ENCODE results near the gene NSUN6.
A peak's percentile ranks its signal among the peaks of the same experiment; 100 is the strongest.
"Not testable (repeated sequence)": the region's sequence is repeated elsewhere in the genome, so short reads cannot be mapped to it uniquely, and the experiment has no call there.

NSUN6 gene

GRCh38 chr10:18625886-18626285, 25.5 kb downstream of the NSUN6 start:
- no peak overlapping the region for H3K27ac ChIP-seq
- no peaks in the 10 kb centered on the region for H4K20me1 ChIP-seq
- H3K9ac ChIP-seq: no peak overlapping the region
- peak overlapping the region in 3 of 11 experiments; percentile 48 to 75 (median 65); a peak in 5 of 22 replicates for H3K4me2 ChIP-seq
- H3K27me3 ChIP-seq: no peaks in the 10 kb centered on the region
- H3K9me3 ChIP-seq (replicated peaks in 1 of 11): no peaks in the 10 kb centered on the region
- H3K4me3 ChIP-seq: no peak overlapping the region
- TF ChIP-seq Cebpa-rat (IDR thresholded peaks at IDR 0.05): no peak
- peaks cover 4 to 31% (median 18%) of the 10 kb centered on the region in 11 experiments; a peak in 19 of 22 replicates for H3K36me3 ChIP-seq
- peaks cover 0 to 19% (median 9%) of the 10 kb centered on the region in 10 experiments; a peak in 16 of 20 replicates for H3K4me1 ChIP-seq

- not testable (repeated sequence) for H3K9me3 ChIP-seq (replicated peaks in 1 of 11); H4K20me1 ChIP-seq; H3K9ac ChIP-seq; H3K4me3 ChIP-seq; H3K27me3 ChIP-seq; H3K27ac ChIP-seq
- peaks cover 0 to 19% (median 9%) of the 10 kb centered on the region in 10 experiments; a peak in 16 of 20 replicates for H3K4me1 ChIP-seq
- H3K36me3 ChIP-seq: peaks cover 5 to 47% (median 29%) of the 10 kb centered on the region in 11 experiments; a peak in 19 of 22 replicates
- 0 out of 22 replicates have a peak overlapping the region, but pooled peaks of 1 of the 11 experiments have one; percentile 10 for H3K4me2 ChIP-seq
Measured at GRCh38 chr10:18623671-18624070, 27.7 kb downstream of the NSUN6 start.

- peaks cover 5 to 57% (median 26%) of the 10 kb centered on the region in 11 experiments; a peak in 19 of 22 replicates for H3K36me3 ChIP-seq
- H3K4me2 ChIP-seq: no peak overlapping the region
- TF ChIP-seq Cebpa-rat (IDR thresholded peaks at IDR 0.05): no peak
- H3K9me3 ChIP-seq (replicated peaks in 1 of 11): no peaks in the 10 kb centered on the region
- H4K20me1 ChIP-seq: no peaks in the 10 kb centered on the region
- H3K27ac ChIP-seq: no peak overlapping the region
- no peak overlapping the region for H3K4me3 ChIP-seq
- H3K27me3 ChIP-seq: no peaks in the 10 kb centered on the region
- H3K4me1 ChIP-seq: peaks cover 0 to 11% (median 0%) of the 10 kb centered on the region in 10 experiments; a peak in 2 of 20 replicates
- H3K9ac ChIP-seq: no peak overlapping the region
Measured at GRCh38 chr10:18620856-18621255, 30.5 kb downstream of the NSUN6 start.

GRCh38 chr10:18619016-18619415, 32.4 kb downstream of the NSUN6 start:
- Histone ChIP-seq H3K4me2 (no peak overlapping the region), H3K9me3 (replicated peaks in 1 of 11) (no peaks in the 10 kb centered on the region), H3K36me3 (peaks cover 5 to 66% (median 29%) of the 10 kb centered on the region in 11 experiments; a peak in 19 of 22 replicates), H3K4me1 (peaks cover 0 to 9% (median 0%) of the 10 kb centered on the region in 10 experiments; a peak in 2 of 20 replicates), H3K27ac (no peak overlapping the region), H3K27me3 (no peaks in the 10 kb centered on the region), H4K20me1 (no peaks in the 10 kb centered on the region), H3K4me3 (no peak overlapping the region), H3K9ac (no peak overlapping the region)
- no peak for TF ChIP-seq Cebpa-rat (IDR thresholded peaks at IDR 0.05)

GRCh38 chr10:18616337-18616736, 35.0 kb downstream of the NSUN6 start:
- Histone ChIP-seq H3K4me2 (no peak overlapping the region), H3K4me3 (no peak overlapping the region), H3K36me3 (peaks cover 18 to 77% (median 43%) of the 10 kb centered on the region in 11 experiments; a peak in 21 of 22 replicates), H3K9me3 (replicated peaks in 1 of 11) (no peaks in the 10 kb centered on the region), H3K9ac (no peak overlapping the region), H3K4me1 (no peaks in the 10 kb centered on the region), H4K20me1 (no peaks in the 10 kb centered on the region), H3K27ac (peak overlapping the region in 2 of 11 experiments; percentile 22 to 34; a peak in 2 of 22 replicates), H3K27me3 (no peaks in the 10 kb centered on the region)
- TF ChIP-seq Cebpa-rat (IDR thresholded peaks at IDR 0.05): no peak

- Histone ChIP-seq H3K4me3 (no peak overlapping the region), H3K27me3 (no peaks in the 10 kb centered on the region), H3K27ac (no peak overlapping the region), H3K9ac (no peak overlapping the region), H3K36me3 (peaks cover 18 to 72% (median 46%) of the 10 kb centered on the region in 11 experiments; a peak in 21 of 22 replicates), H3K4me2 (no peak overlapping the region), H3K9me3 (replicated peaks in 1 of 11) (no peaks in the 10 kb centered on the region), H4K20me1 (no peaks in the 10 kb centered on the region), H3K4me1 (peaks cover 0 to 3% (median 0%) of the 10 kb centered on the region in 10 experiments; a peak in 4 of 20 replicates)
- TF ChIP-seq Cebpa-rat (IDR thresholded peaks at IDR 0.05): no peak
Measured at GRCh38 chr10:18615618-18616017, 35.8 kb downstream of the NSUN6 start.

GRCh38 chr10:18611168-18611567, 40.2 kb downstream of the NSUN6 start:
- no peak overlapping the region for H3K27ac ChIP-seq
- no peaks in the 10 kb centered on the region for H4K20me1 ChIP-seq
- no peaks in the 10 kb centered on the region for H3K9me3 ChIP-seq (replicated peaks in 1 of 11)
- no peak overlapping the region for H3K9ac ChIP-seq
- peaks cover 0 to 6% (median 0%) of the 10 kb centered on the region in 10 experiments; a peak in 4 of 20 replicates for H3K4me1 ChIP-seq
- no peaks in the 10 kb centered on the region for H3K27me3 ChIP-seq
- peaks cover 26 to 87% (median 59%) of the 10 kb centered on the region in 11 experiments for H3K36me3 ChIP-seq
- TF ChIP-seq Cebpa-rat (IDR thresholded peaks at IDR 0.05): no peak
- H3K4me2 ChIP-seq: no peak overlapping the region
- H3K4me3 ChIP-seq: no peak overlapping the region

- Histone ChIP-seq H3K4me1 (peaks cover 0 to 6% (median 0%) of the 10 kb centered on the region in 10 experiments; a peak in 4 of 20 replicates), H3K9ac (no peak overlapping the region), H3K36me3 (peaks cover 28 to 87% (median 58%) of the 10 kb centered on the region in 11 experiments), H4K20me1 (no peaks in the 10 kb centered on the region), H3K9me3 (replicated peaks in 1 of 11) (no peaks in the 10 kb centered on the region), H3K4me3 (no peak overlapping the region), H3K27me3 (no peaks in the 10 kb centered on the region), H3K4me2 (no peak overlapping the region), H3K27ac (no peak overlapping the region; a peak in 1 of 22 replicates)
- no peak for TF ChIP-seq Cebpa-rat (IDR thresholded peaks at IDR 0.05)
Measured at GRCh38 chr10:18610517-18610916, 40.9 kb downstream of the NSUN6 start.

GRCh38 chr10:18608596-18608995, 42.8 kb downstream of the NSUN6 start:
- Histone ChIP-seq H3K4me2 (no peak overlapping the region), H3K4me1 (peaks cover 0 to 6% (median 0%) of the 10 kb centered on the region in 10 experiments; a peak in 4 of 20 replicates), H3K9me3 (replicated peaks in 1 of 11) (no peaks in the 10 kb centered on the region), H3K4me3 (no peak overlapping the region), H3K27ac (no peak overlapping the region), H3K36me3 (peaks cover 27 to 92% (median 57%) of the 10 kb centered on the region in 11 experiments), H4K20me1 (no peaks in the 10 kb centered on the region), H3K9ac (no peak overlapping the region), H3K27me3 (no peaks in the 10 kb centered on the region)
- no peak for TF ChIP-seq Cebpa-rat (IDR thresholded peaks at IDR 0.05)

All from BLaER1 treated with 17β-estradiol and CSF1 and Interleukin-3, amounts not matched to agents 10 nM and 100 nM (cell line).